HK-2 (cell line): Measurements from ENCODE around the gene CHMP4A.

Experiments used
- DNase-seq: peaks from one replicate; pipeline ENCODE4 v3.0.0-alpha.2; 2018; ENCODE audit not compliant: unreplicated experiment

CHMP4A gene

GRCh38 chr14:24178399-24179178 lies 34.7 kb downstream of the CHMP4A start:
- DNase-seq, result no peak

GRCh38 chr14:24177891-24178290 lies 35.4 kb downstream of the CHMP4A start:
- no peak for DNase-seq

GRCh38 chr14:24177041-24177825 lies 36.1 kb downstream of the CHMP4A start:
- no peak for DNase-seq

GRCh38 chr14:24176599-24176998 lies 36.7 kb downstream of the CHMP4A start:
- no peak for DNase-seq

- DNase-seq, result no peak
These were observed 40.4 kb downstream of the CHMP4A start for GRCh38 chr14:24172871-24173281.

- DNase-seq, result no peak
These were observed 40.9 kb downstream of the CHMP4A start for GRCh38 chr14:24172261-24172860.

- DNase-seq, result no peak
These were observed 41.6 kb downstream of the CHMP4A start, which contains the start of gene REC8 for GRCh38 chr14:24171422-24172260. REC8 (plus strand) TSS chr14:24172080; CDS start chr14:24172553, 473 bp downstream.

GRCh38 chr14:24167469-24168114 lies 45.7 kb downstream of the CHMP4A start:
- no peak for DNase-seq

GRCh38 chr14:24165785-24166184 lies 47.5 kb downstream of the CHMP4A start:
- no peak for DNase-seq

GRCh38 chr14:24164518-24164991 lies 48.7 kb downstream of the CHMP4A start:
- no peak for DNase-seq

GRCh38 chr14:24162093-24162492 lies 51.2 kb downstream of the CHMP4A start:
- no peak for DNase-seq

GRCh38 chr14:24160850-24161804 lies 52.2 kb downstream of the CHMP4A start, which contains the start of gene IRF9:
IRF9 (plus strand) TSS chr14:24161265; CDS start chr14:24162145, 880 bp downstream.
- DNase-seq, result peak; percentile 98

GRCh38 chr14:24160499-24160849 lies 52.8 kb downstream of the CHMP4A start:
- no peak for DNase-seq

- DNase-seq, result no peak
These were observed 53.4 kb downstream of the CHMP4A start for GRCh38 chr14:24159777-24160498.
